Measurements from ENCODE around the gene COLEC12. TPM values are rescaled to one million over a fixed set of nuclear protein-coding genes. Genes with fewer than 3 reads are reported as not detected.

Gene COLEC12
- polyA plus RNA-seq, 3 donors, result 0.21 to 0.47 (median 0.35) TPM

DNA sequence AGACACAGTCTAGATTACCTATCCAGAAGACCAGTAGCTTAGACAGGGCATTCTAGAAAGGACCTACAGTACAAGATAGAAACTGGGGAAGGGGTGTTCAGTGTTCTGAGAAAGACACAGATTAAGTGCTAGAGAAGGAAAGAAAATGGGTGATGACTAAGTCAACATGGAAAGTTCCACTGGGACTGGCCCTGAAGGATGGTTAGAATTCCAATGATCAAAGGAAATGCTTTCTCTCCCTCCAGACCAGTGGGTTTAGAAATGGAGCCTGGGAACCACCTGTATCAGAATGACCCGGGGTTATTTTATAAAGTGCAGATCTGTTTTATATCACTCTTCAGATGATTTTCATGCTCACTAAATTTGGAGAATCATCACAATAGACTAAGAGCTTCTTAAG, 5.8 kb upstream of the COLEC12 start:
- no peaks in the 10 kb centered on the region for H4K20me1 ChIP-seq (ENCODE audit: insufficient read depth, low read length)
- no peak overlapping the region for H3K4me2 ChIP-seq (replicated peaks; ENCODE audit: extremely low read depth, low read length, poor library complexity, severe bottlenecking)
- no CpG with 5 or more reads among the region's 1 CpG for WGBS (ENCODE audit: insufficient coverage)
- H3K36me3 ChIP-seq (replicated peaks in 1 of 2; ENCODE audit: control insufficient read depth in 1 of 2, insufficient read depth in 2 of 2, low read length in 2 of 2), result no peaks in the 10 kb centered on the region
- no peak for DNase-seq
- peaks cover 1% of the 10 kb centered on the region for H3K4me1 Mint-ChIP-seq
- H3K27ac Mint-ChIP-seq, result no peak overlapping the region
- H3K27me3 Mint-ChIP-seq (ENCODE audit: low read depth in 3 of 3), result peaks cover 33 to 40% (median 39%) of the 10 kb centered on the region in 3 donors
- no peak overlapping the region for H3K9ac ChIP-seq (ENCODE audit: insufficient read depth, low read length, poor library complexity, severe bottlenecking)
- H2AFZ ChIP-seq (ENCODE audit: insufficient read depth, low read depth, low read length, poor library complexity, severe bottlenecking), result no peak overlapping the region
- TF ChIP-seq, protein P1, sequence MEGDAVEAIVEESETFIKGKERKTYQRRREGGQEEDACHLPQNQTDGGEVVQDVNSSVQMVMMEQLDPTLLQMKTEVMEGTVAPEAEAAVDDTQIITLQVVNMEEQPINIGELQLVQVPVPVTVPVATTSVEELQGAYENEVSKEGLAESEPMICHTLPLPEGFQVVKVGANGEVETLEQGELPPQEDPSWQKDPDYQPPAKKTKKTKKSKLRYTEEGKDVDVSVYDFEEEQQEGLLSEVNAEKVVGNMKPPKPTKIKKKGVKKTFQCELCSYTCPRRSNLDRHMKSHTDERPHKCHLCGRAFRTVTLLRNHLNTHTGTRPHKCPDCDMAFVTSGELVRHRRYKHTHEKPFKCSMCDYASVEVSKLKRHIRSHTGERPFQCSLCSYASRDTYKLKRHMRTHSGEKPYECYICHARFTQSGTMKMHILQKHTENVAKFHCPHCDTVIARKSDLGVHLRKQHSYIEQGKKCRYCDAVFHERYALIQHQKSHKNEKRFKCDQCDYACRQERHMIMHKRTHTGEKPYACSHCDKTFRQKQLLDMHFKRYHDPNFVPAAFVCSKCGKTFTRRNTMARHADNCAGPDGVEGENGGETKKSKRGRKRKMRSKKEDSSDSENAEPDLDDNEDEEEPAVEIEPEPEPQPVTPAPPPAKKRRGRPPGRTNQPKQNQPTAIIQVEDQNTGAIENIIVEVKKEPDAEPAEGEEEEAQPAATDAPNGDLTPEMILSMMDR (IDR thresholded peaks at IDR 0.05), result no peak
- intact Hi-C loops (cut with micrococcal nuclease), result no loop called here
- no peak overlapping the region for H3K4me3 ChIP-seq (replicated peaks in 1 of 3; ENCODE audit: low read depth in 2 of 3, low read length in 3 of 3)
- H3K4me3 Mint-ChIP-seq, result no peak overlapping the region
- no peaks in the 10 kb centered on the region for H3K36me3 Mint-ChIP-seq
- no peaks in the 10 kb centered on the region for H3K79me2 ChIP-seq (ENCODE audit: insufficient read depth, low read length)
- H3K9me3 ChIP-seq (replicated peaks in 1 of 2; ENCODE audit: control insufficient read depth in 1 of 2, insufficient read depth in 1 of 2, low read length in 2 of 2), result peaks cover 0 to 2% of the 10 kb centered on the region in 2 donors
- peaks cover 11 to 28% of the 10 kb centered on the region in 2 donors for H3K27me3 ChIP-seq (ENCODE audit: control insufficient read depth in 2 of 2, insufficient read depth in 2 of 2, low read length in 2 of 2)
- peaks cover 0 to 4% (median 0%) of the 10 kb centered on the region in 7 donors for H3K9me3 Mint-ChIP-seq
- peaks cover under 1% of the 10 kb centered on the region in 2 donors for H3K4me1 ChIP-seq (ENCODE audit: control insufficient read depth in 1 of 2, insufficient read depth in 2 of 2, low read length in 2 of 2)
- no peak overlapping the region for H3K27ac ChIP-seq (ENCODE audit: low read depth in 1 of 2, low read length in 2 of 2)

DNA sequence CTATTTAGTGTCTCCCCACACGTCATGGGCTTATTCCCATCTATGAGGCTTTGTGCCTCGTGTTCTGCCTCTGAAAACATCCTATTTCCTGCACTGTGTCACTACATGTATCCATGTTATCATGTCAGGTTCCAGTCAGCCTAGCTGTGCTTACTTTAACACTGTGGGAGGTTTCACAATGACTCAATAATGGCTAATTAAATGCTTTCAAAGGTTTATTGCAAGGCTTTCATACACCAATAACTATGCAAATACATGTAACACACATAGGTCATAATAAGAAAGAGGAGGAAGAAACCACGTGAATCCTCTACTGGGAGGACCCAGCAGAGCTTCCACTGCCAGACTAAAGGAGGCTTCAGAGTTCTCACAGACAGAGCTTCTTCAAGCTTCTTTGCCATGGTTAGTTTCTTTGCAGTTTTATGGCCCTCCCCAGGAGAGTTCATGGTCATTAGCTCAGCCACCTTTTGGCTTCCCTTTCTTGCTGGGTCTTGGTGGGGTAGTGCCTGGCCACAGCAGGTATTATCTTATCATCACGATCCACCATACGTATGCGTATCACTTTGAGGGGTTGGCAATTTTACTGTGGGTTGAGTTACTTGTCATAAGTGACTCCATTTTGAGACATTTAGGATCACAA, 5.1 kb upstream of the COLEC12 start:
- Mint-ChIP-seq H3K27me3 (ENCODE audit: low read depth in 3 of 3) (peaks cover 39 to 47% (median 46%) of the 10 kb centered on the region in 3 donors), H3K27ac (no peak overlapping the region), H3K4me1 (peaks cover 7% of the 10 kb centered on the region), H3K4me3 (peak overlapping the region in 1 of 2 donors; percentile 17), H3K36me3 (peaks cover 0 to 5% of the 10 kb centered on the region in 2 donors), H3K9me3 (peaks cover 0 to 8% (median 4%) of the 10 kb centered on the region in 7 donors)
- Histone ChIP-seq H3K4me3 (replicated peaks in 1 of 3; ENCODE audit: low read depth in 2 of 3, low read length in 3 of 3) (no peak overlapping the region), H4K20me1 (ENCODE audit: insufficient read depth, low read length) (no peaks in the 10 kb centered on the region), H3K79me2 (ENCODE audit: insufficient read depth, low read length) (no peaks in the 10 kb centered on the region), H3K4me1 (ENCODE audit: control insufficient read depth in 1 of 2, insufficient read depth in 2 of 2, low read length in 2 of 2) (peaks cover 6 to 8% of the 10 kb centered on the region in 2 donors), H3K9me3 (replicated peaks in 1 of 2; ENCODE audit: control insufficient read depth in 1 of 2, insufficient read depth in 1 of 2, low read length in 2 of 2) (peaks cover 0 to 7% of the 10 kb centered on the region in 2 donors), H3K27ac (ENCODE audit: low read depth in 1 of 2, low read length in 2 of 2) (no peak overlapping the region), H3K36me3 (replicated peaks in 1 of 2; ENCODE audit: control insufficient read depth in 1 of 2, insufficient read depth in 2 of 2, low read length in 2 of 2) (no peaks in the 10 kb centered on the region), H3K4me2 (replicated peaks; ENCODE audit: extremely low read depth, low read length, poor library complexity, severe bottlenecking) (no peak overlapping the region), H3K27me3 (ENCODE audit: control insufficient read depth in 2 of 2, insufficient read depth in 2 of 2, low read length in 2 of 2) (peaks cover 17 to 34% of the 10 kb centered on the region in 2 donors), H2AFZ (ENCODE audit: insufficient read depth, low read depth, low read length, poor library complexity, severe bottlenecking) (no peak overlapping the region), H3K9ac (ENCODE audit: insufficient read depth, low read length, poor library complexity, severe bottlenecking) (no peak overlapping the region)
- TF ChIP-seq, protein P1 (IDR thresholded peaks at IDR 0.05), result no peak
- no peak for DNase-seq
- 71% methylated on average over 1 of the region's 6 CpGs for WGBS (ENCODE audit: insufficient coverage)
- intact Hi-C loops (cut with micrococcal nuclease), result no loop called here

Measured in CD14-positive monocyte (primary cell).